GM12873 (cell line): Measurements from ENCODE around the gene TESMIN.

Experiments used
- TF ChIP-seq, protein P1 (sequence below): IDR thresholded peaks from 2 replicates; pipeline ENCODE4 v1.5.1; 2012; ENCODE audit warnings: low read depth, mild to moderate bottlenecking, moderate library complexity, low read length, control low read depth; ENCODE audit not compliant: insufficient read depth; ENCODE audit errors: missing control alignments

Gene TESMIN

DNA sequence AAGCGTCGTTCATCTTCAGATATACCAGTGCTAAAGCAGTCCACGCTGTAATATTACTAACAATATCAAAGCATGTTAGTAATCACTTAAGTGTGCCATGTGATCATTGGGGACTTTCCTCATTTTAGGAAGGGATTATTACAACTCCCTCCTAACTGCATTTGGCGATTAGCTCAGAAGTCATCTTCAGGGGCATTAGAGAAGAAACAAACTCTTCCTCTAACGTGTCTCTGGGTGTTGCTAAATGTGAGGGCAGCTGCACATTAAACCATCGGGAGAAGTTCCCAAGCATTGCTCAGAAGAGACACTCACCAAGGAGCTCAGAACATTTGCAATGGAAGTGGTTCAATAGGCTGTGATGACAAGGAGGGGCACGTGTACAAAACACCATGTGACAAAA is 17.2 kb downstream of the TESMIN start:
- TF ChIP-seq, protein P1, sequence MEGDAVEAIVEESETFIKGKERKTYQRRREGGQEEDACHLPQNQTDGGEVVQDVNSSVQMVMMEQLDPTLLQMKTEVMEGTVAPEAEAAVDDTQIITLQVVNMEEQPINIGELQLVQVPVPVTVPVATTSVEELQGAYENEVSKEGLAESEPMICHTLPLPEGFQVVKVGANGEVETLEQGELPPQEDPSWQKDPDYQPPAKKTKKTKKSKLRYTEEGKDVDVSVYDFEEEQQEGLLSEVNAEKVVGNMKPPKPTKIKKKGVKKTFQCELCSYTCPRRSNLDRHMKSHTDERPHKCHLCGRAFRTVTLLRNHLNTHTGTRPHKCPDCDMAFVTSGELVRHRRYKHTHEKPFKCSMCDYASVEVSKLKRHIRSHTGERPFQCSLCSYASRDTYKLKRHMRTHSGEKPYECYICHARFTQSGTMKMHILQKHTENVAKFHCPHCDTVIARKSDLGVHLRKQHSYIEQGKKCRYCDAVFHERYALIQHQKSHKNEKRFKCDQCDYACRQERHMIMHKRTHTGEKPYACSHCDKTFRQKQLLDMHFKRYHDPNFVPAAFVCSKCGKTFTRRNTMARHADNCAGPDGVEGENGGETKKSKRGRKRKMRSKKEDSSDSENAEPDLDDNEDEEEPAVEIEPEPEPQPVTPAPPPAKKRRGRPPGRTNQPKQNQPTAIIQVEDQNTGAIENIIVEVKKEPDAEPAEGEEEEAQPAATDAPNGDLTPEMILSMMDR = no peak

DNA sequence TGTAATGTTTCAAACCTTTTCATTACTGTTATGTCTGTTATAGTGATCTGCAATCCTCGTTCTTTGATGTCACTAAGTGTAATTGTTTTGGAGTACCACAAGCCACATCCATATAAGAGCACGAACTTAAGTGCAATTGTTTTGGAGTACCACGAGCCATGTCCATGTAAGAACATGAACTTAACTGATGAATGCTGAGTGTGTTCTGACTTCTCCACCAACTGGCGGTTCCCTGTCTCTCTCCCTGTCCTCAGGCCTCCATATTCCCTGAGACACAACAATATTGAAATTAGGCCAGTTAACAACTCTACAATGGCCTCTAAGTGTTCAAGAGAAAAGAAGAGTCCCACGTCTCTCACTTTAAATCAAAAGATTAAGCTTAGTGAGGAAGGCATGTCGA is 23.5 kb downstream of the TESMIN start:
- TF ChIP-seq, protein P1 = no peak

DNA sequence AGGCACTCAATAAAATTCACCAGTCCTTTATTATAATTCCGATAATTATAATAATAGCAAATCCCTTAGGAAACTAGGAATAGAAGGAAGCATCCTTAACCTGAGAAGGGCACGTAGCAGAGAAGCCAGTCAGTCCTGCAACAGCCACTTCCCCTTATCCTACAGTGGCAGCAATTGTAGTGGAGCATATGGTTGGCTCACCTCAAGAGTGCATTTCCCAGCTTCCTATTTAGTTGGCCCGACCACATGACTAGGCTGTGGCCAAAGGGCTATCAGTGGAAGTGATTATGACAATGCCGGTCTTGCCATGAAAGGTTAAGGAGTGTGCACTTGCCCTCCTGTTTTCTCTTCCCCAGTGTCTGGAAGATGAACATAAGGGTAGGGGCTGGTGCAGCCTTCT is 27.0 kb downstream of the TESMIN start:
- TF ChIP-seq, protein P1 = no peak

DNA sequence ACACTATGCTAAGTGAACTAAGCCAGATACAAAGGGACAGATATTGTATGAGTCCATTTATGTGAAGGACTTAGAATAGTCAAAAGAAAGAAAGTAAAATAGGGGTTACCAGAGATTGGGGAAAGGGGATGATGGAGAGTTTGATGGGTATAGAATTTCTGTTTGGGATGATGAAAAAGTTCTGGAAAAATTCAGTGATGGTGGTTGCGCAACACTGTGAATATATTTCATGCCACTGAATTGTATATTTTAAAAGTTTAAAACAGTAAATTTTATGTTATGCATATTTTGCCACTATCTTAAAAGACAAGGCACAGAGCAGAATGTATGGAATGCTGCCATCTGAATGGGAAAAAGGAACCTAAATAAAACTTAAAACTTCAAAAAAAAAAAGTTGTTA is 29.2 kb downstream of the TESMIN start:
- TF ChIP-seq, protein P1 = no peak

DNA sequence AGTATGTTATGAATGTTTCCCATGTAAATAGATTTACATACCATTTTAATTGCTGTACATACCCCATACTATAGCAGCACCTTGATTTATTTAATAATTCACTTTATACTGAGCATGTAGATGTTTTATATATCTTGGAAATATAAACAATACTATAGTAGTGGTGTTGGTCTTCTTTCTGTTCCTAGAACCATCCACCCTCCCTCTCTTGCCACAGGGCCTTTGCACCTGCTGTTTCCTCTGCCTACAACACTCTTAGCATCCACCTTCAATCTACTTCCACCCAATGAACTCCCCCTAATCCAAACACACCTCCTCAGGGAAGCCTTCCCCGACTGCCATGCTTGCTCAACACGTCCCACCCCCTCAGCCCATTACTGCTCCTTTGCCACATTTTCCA is 30.2 kb downstream of the TESMIN start:
- TF ChIP-seq, protein P1 = no peak

DNA sequence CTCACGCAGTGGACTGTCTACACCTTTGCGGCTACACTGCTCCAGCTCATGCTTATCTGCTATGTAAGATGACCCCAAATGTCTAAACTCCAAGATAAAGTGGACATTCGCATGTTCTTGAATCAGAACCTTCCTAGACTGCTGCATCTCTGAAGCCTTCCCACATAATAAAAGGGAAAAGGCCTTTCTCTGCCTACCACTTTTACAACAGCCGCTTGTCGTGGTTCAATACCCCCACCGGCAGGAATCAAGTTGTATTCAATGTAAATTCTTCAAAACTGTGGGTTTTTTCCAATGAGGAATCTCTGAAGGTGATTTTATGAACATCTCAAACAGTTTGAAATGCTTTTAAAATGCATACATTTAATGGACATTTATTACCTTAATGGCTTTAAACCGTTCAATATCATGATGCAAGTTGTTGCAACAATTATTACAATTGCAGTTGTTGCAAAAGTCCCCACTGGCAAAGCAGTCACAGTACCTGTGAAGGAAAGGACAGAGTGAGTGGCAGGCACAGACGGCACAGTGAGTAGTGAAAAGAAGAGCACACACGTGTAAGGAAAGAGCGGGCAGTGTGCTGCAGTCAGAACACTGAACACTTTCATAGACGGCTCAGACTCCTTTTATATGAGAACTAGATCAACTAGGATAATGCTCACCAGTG is 35.7 kb downstream of the TESMIN start:
- TF ChIP-seq, protein P1 = no peak

DNA sequence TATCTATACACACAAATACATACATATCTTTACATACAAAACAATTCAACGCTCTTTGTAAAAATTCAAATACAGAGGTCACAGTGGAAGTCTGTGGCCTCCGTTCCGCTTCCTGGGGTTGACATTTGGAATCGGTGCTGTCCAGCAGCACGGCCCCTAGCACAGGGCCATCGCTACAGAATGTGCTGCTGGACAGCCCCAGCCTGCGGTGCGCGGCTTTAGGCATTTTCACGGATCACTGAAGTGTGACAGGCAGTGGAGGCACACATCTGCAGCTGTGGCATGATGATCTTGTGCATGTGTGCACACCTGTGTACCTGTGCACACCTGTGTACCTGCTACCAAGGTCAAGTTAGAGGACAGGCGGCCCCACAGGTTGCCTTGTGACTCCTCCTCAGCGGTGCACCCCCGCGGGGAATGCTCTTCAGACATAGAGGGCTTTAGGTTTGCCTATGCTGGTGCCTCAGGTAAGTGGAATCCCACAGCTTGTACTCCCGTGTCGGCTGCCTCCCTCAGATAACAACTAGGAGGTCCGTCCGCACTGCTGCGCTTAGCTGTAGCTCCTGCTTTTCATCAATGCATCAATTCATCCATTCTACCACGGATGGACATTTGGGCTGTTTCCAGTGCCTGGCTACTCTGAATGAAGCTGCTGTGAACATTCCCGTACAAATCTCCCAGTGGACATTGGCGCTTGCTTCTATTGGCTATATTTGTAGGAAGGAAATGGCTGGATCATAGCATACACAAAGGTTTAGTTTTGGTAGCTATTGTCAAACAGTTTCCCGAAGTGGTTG is 37.1 kb downstream of the TESMIN start:
- TF ChIP-seq, protein P1 = no peak
